Measurements from ENCODE around the gene TRAF3IP3.

DNA sequence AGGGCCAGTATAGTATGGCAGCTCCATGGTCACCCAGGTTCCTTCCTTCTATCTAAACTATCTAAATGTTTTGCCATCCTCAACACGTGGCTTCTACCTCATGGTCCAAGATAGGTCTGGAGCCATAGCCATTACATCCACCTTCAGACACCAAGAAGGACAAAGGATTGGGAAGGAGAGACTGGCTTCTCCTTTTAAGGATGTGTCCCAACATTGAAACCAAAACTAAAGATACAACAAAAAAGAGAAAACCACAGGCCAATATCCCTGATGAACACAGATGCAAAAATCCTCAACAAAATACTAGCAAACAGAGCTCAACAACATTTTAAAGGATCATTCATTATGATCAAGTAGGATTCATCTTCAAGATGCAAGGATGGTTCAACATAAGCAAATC, 26.4 kb upstream of the TRAF3IP3 start:
- TF ChIP-seq, protein P1, sequence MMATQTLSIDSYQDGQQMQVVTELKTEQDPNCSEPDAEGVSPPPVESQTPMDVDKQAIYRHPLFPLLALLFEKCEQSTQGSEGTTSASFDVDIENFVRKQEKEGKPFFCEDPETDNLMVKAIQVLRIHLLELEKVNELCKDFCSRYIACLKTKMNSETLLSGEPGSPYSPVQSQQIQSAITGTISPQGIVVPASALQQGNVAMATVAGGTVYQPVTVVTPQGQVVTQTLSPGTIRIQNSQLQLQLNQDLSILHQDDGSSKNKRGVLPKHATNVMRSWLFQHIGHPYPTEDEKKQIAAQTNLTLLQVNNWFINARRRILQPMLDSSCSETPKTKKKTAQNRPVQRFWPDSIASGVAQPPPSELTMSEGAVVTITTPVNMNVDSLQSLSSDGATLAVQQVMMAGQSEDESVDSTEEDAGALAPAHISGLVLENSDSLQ (IDR thresholded peaks at IDR 0.05) = no peak
- TF ChIP-seq CTBP1 (IDR thresholded peaks at IDR 0.05; ENCODE audit: borderline replicate concordance) (no peak), HDGF (IDR thresholded peaks at IDR 0.05; ENCODE audit: borderline replicate concordance) (no peak), BHLHE40 (IDR thresholded peaks at IDR 0.05; ENCODE audit: borderline replicate concordance) (no peak), SP1 (IDR thresholded peaks at IDR 0.05) (no peak), TARDBP (IDR thresholded peaks at IDR 0.05) (no peak), SUZ12 (IDR thresholded peaks at IDR 0.05) (no peak), NFRKB (IDR thresholded peaks at IDR 0.05) (no peak), ELF4 (IDR thresholded peaks at IDR 0.05) (no peak)
